Nephron progenitor cell (in vitro differentiated cells): Measurements from ENCODE around the gene CST9L.

ENCODE experiments used
- DNase-seq: peaks from one replicate; pipeline ENCODE4 v3.0.0; 2021
- H3K27ac Mint-ChIP-seq: 2 replicates; pipeline ENCODE4 v1.8.0; 2021; ENCODE audit warnings: mild to moderate bottlenecking, moderate library complexity, mixed read lengths
- H3K27me3 Mint-ChIP-seq: 2 replicates; pipeline ENCODE4 v1.8.0; 2021; ENCODE audit warnings: mild to moderate bottlenecking, low read depth, mixed read lengths; ENCODE audit not compliant: poor library complexity
- H3K36me3 Mint-ChIP-seq: 2 replicates; pipeline ENCODE4 v1.8.0; 2021; ENCODE audit warnings: low read depth, mixed read lengths
- H3K4me1 Mint-ChIP-seq: 2 replicates; pipeline ENCODE4 v1.8.0; 2021; ENCODE audit warnings: mixed read lengths
- H3K4me3 Mint-ChIP-seq: 2 replicates; pipeline ENCODE4 v1.8.0; 2021; ENCODE audit warnings: mild to moderate bottlenecking, moderate library complexity, mixed read lengths
- H3K9me3 Mint-ChIP-seq: 2 replicates; pipeline ENCODE4 v1.8.0; 2021; ENCODE audit warnings: mild to moderate bottlenecking, moderate library complexity, mixed read lengths
- CTCF ChIP-seq: fragments of 200-600 bp; sonication (generic); IDR thresholded peaks from 2 replicates; pipeline ENCODE4 v1.5.0; 2021; ENCODE audit warnings: antibody characterized with exemption

CST9L gene

GRCh38 chr20:23548408-23548807 is 19.9 kb downstream of the CST9L start:
- Mint-ChIP-seq H3K36me3 (no peaks in the 10 kb centered on the region), H3K9me3 (no peaks in the 10 kb centered on the region), H3K4me3 (no peak overlapping the region), H3K27ac (no peak overlapping the region), H3K27me3 (peaks cover 7% of the 10 kb centered on the region), H3K4me1 (no peaks in the 10 kb centered on the region)
- no peak for TF ChIP-seq CTCF
- DNase-seq = no peak

- no peak for DNase-seq
- TF ChIP-seq CTCF = no peak
- Mint-ChIP-seq H3K9me3 (no peaks in the 10 kb centered on the region), H3K4me3 (no peak overlapping the region), H3K27me3 (peaks cover 7% of the 10 kb centered on the region), H3K27ac (no peak overlapping the region), H3K36me3 (no peaks in the 10 kb centered on the region), H3K4me1 (no peaks in the 10 kb centered on the region)
Measured at GRCh38 chr20:23547613-23548012, 20.7 kb downstream of the CST9L start.

GRCh38 chr20:23546435-23547144 is 21.7 kb downstream of the CST9L start:
- Mint-ChIP-seq H3K36me3 (no peaks in the 10 kb centered on the region), H3K9me3 (no peaks in the 10 kb centered on the region), H3K27me3 (peaks cover 7% of the 10 kb centered on the region), H3K27ac (no peak overlapping the region), H3K4me3 (no peak overlapping the region), H3K4me1 (peaks cover 7% of the 10 kb centered on the region)
- no peak for TF ChIP-seq CTCF
- DNase-seq = no peak

GRCh38 chr20:23544133-23544532 is 24.2 kb downstream of the CST9L start:
- H3K4me3 Mint-ChIP-seq = no peak overlapping the region

GRCh38 chr20:23542801-23543200 is 25.5 kb downstream of the CST9L start:
- Mint-ChIP-seq H3K27me3 (peaks cover 6% of the 10 kb centered on the region), H3K4me3 (no peak overlapping the region), H3K9me3 (no peaks in the 10 kb centered on the region), H3K4me1 (peaks cover 11% of the 10 kb centered on the region), H3K36me3 (no peaks in the 10 kb centered on the region), H3K27ac (no peak overlapping the region)
- no peak for TF ChIP-seq CTCF
- no peak for DNase-seq

More at GRCh38 chr20:23544133-23544532, 24.2 kb downstream of the CST9L start:
- Mint-ChIP-seq H3K36me3 (no peaks in the 10 kb centered on the region), H3K27ac (no peak overlapping the region), H3K27me3 (peaks cover 9% of the 10 kb centered on the region), H3K4me1 (peaks cover 11% of the 10 kb centered on the region), H3K9me3 (no peaks in the 10 kb centered on the region)
- no peak for TF ChIP-seq CTCF
- no peak for DNase-seq

- Mint-ChIP-seq H3K36me3 (no peaks in the 10 kb centered on the region), H3K4me3 (no peak overlapping the region), H3K9me3 (no peaks in the 10 kb centered on the region), H3K27ac (no peak overlapping the region), H3K27me3 (peaks cover 6% of the 10 kb centered on the region), H3K4me1 (peaks cover 11% of the 10 kb centered on the region)
- DNase-seq = no peak
- TF ChIP-seq CTCF = no peak
Measured at GRCh38 chr20:23541776-23542175, 26.5 kb downstream of the CST9L start.
